SK-N-MC (cell line): ENCODE measurements around the gene INSYN1.

Source experiments
- DNase-seq: peaks from one replicate; pipeline ENCODE4 v3.0.0-alpha.2; 2011; ENCODE audit warnings: low read depth, low spot score
- H3K27ac ChIP-seq: fragments of 200-600 bp; sonication (generic); 2 replicates; pipeline ENCODE4 v1.5.1; 2016; ENCODE audit warnings: mixed run types
- H3K36me3 ChIP-seq: fragments of 200-600 bp; sonication (generic); 2 replicates; pipeline ENCODE4 v1.6.1; 2017; ENCODE audit warnings: antibody characterized with exemption, low read length, mixed read lengths; ENCODE audit not compliant: insufficient read depth
- H3K4me3 ChIP-seq: fragments of 200-600 bp; sonication (generic); 2 replicates; pipeline ENCODE4 v1.5.1; 2016
- H3K9ac ChIP-seq: fragments of 200-600 bp; sonication (generic); 2 replicates; pipeline ENCODE4 v1.8.0; 2017; ENCODE audit warnings: mixed run types, mixed read lengths; ENCODE audit not compliant: insufficient read length
- H3K9me3 ChIP-seq: fragments of 200-600 bp; sonication (generic); 2 replicates; pipeline ENCODE4 v1.6.1; 2017; ENCODE audit warnings: low read depth, mild to moderate bottlenecking, antibody characterized with exemption, low read length, moderate library complexity, mixed read lengths
- EZH2 ChIP-seq: fragments of 200-600 bp; sonication (generic); IDR thresholded peaks from one replicate; pipeline ENCODE4 v1.6.1; 2017; ENCODE audit warnings: antibody characterized with exemption
- FOXP2 ChIP-seq: optimal IDR thresholded peaks from 2 replicates; pipeline ENCODE3; 2011; ENCODE audit warnings: mild to moderate bottlenecking, moderate library complexity; ENCODE audit not compliant: insufficient read depth; ENCODE audit errors: extremely low read length, control extremely low read depth
- POLR2AphosphoS5 ChIP-seq: IDR thresholded peaks from 2 replicates; pipeline ENCODE4 v1.6.1; 2012; ENCODE audit warnings: mild to moderate bottlenecking, low read depth, low read length, borderline replicate concordance

INSYN1 gene

DNA sequence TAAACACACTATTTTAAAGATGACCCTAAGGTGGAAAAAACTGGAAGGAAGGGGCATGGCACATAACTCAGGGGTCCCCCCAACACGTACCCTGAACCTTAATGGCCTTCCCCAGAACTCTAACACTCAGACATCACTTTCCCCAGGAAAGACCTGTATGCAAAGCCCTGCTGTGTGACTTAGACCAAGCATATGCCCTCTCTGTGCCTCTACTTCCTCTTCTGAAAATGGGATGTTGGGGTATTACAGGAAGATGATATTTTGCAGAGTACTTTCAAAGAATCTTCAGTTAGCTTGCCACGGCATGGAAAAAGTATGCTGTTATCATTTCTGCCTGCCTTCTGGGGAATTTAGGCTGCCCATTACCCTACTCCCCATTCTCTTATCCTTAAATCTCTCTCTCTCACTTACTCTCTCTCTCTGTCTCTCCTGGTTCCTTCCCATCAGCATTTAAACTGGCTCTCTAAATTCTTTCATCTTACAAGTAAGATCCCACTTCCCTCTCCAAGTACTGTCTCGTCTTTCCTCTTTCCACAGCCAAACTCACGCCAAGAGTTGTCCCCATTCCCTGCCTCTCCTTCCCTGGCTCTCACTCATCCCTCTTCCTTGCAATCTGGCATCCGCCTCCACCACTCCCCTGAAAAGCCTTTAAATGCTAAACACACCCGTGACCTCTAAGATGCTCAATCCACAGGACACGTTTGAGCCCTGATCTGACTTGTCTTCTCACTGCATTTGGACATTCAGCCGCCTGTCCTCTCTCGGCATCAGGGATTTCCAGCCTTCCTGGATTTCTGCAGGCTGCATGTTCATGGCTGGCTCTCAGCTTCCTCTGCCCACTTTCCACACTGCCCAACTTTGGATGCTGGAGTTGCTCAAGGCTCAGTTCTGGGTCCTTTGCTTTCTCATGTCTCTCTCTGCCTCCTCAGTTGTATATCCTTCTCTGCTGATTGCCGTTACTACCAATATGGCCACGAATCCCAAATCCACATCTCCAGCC lies 7.5 kb upstream of the INSYN1 start:
- TF ChIP-seq FOXP2 (no peak), EZH2 (no peak), POLR2AphosphoS5 (no peak)
- Histone ChIP-seq H3K27ac (no peak overlapping the region), H3K9me3 (no peaks in the 10 kb centered on the region), H3K36me3 (no peaks in the 10 kb centered on the region), H3K4me3 (no peak overlapping the region), H3K9ac (no peak overlapping the region)
- no peak for DNase-seq

DNA sequence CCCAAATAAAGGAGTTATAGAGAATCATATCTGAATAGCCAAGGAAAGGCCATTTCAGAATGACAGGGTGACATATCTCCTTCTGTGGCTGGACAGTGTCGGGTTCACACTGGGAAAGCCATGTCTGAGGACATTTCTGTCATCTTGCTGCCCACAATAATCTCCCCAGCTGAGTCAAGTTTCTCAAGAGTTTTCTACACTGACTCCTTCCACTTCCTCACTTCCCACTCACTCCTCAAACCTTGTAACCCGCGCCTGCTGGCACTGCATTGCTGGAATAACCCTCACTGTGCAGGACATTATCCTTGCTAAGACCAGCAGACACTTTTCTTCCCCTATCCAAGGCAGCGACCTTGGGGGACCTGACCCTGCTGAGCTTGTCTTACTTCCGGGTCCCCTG lies 5.3 kb upstream of the INSYN1 start:
- no peak for TF ChIP-seq POLR2AphosphoS5
- TF ChIP-seq EZH2, result no peak
- no peak for TF ChIP-seq FOXP2
- Histone ChIP-seq H3K27ac (no peak overlapping the region), H3K9ac (no peak overlapping the region), H3K9me3 (no peaks in the 10 kb centered on the region), H3K36me3 (no peaks in the 10 kb centered on the region), H3K4me3 (no peak overlapping the region)
- DNase-seq, result no peak

DNA sequence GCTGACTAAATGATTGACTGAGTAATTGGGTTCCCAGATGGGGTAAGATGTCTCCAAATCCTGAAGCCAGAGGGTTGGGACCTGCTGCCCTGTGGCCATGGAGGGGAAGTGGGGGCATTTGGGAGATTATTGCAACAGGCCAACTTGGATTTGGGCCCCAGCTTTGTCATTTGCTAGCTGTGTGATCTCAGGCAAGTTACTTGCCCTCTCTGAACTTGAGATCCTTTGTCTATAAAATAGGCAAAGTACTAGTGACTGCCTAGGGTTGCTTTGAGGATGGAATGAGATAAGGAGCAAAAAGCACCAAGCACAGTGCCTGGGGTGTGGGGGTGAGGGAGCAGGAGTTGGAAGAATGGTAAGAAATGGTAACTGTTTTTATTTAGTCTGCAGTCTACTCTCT lies 4.4 kb upstream of the INSYN1 start:
- no peak for TF ChIP-seq EZH2
- no peak overlapping the region for H3K27ac ChIP-seq
- H3K36me3 ChIP-seq, result no peaks in the 10 kb centered on the region
- H3K4me3 ChIP-seq, result no peak overlapping the region
- DNase-seq, result no peak
- H3K9ac ChIP-seq, result no peak overlapping the region
- H3K9me3 ChIP-seq, result no peaks in the 10 kb centered on the region

DNA sequence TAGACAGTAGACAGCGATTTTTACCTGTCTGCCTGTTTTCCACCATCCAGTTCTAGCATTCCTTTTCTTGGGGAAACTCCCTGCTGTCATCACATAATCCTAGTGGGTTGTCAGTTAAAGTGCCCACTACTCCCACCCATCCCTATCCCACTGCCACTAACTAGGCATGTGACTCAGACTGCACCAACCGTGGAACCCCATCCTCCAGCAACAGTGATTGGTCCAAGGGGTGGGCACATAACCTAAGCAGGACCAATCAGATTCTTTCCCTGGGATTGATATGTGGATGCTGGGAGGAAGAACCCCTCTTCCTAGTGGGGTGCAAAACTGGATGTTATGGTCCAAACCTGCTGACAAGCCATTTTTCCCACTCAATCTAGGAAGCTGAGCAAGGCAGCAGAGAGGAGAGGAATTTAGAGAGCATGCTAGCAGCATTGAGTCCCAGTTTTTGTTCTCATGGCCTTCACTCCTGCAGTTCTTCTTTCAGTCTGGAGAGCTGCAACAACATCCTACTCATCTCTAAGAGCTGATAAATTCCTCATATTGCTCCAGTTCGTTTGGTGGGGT lies 3.9 kb upstream of the INSYN1 start:
- TF ChIP-seq EZH2, result no peak
- TF ChIP-seq FOXP2, result no peak
- TF ChIP-seq POLR2AphosphoS5, result no peak
- Histone ChIP-seq H3K36me3 (no peaks in the 10 kb centered on the region), H3K9me3 (no peaks in the 10 kb centered on the region), H3K27ac (no peak overlapping the region), H3K4me3 (no peak overlapping the region), H3K9ac (no peak overlapping the region)
- DNase-seq, result no peak

DNA sequence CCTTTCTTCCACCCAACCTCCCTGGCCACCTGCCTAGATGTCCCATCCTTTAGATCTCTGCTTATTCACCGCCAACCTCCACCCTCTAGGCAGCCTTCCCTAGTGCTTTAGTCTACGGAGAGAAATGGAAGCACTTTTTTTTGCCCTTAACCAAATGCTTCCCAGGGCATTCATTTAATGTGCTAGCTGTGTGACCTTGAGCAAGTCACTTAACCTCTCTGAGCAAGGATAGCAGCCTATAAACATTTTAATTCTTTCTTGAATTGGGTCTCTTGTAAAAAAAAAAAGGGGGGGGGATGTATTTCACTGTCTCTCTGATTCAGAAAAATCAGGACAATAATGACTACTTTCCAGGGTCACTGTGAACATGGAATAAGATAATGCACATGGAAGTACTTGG lies 3.2 kb upstream of the INSYN1 start:
- no peak for TF ChIP-seq FOXP2
- no peak for TF ChIP-seq POLR2AphosphoS5
- H3K9ac ChIP-seq, result no peak overlapping the region
- H3K9me3 ChIP-seq, result no peaks in the 10 kb centered on the region

DNA sequence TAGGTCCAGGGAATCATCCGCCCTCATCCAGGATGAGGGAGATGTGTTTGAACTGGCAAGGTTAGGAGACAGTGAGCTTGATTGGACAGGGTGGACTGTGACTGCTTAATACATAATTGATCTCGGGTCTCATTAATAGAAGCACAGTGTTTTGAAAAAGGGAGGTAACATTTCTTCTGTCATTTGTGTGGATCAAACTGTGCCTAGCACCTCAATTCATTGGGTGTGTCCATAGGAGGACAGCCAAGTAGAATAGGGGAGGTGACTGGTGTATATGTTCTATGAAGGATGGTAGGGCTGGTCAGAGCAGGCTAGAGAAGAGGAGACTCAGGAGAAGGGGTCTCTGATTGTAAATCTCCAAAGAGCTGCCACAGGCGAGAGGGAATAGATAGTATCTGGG lies 2.8 kb upstream of the INSYN1 start:
- H3K4me3 ChIP-seq, result no peak overlapping the region
- no peak overlapping the region for H3K27ac ChIP-seq
- H3K9ac ChIP-seq, result no peak overlapping the region
- H3K9me3 ChIP-seq, result no peaks in the 10 kb centered on the region
- no peaks in the 10 kb centered on the region for H3K36me3 ChIP-seq
- no peak for DNase-seq
- TF ChIP-seq POLR2AphosphoS5 (no peak), EZH2 (no peak), FOXP2 (no peak)

More for the DNA sequence above, 3.2 kb upstream of the INSYN1 start:
- DNase-seq, result no peak
- Histone ChIP-seq H3K27ac (no peak overlapping the region), H3K36me3 (no peaks in the 10 kb centered on the region), H3K4me3 (no peak overlapping the region)

DNA sequence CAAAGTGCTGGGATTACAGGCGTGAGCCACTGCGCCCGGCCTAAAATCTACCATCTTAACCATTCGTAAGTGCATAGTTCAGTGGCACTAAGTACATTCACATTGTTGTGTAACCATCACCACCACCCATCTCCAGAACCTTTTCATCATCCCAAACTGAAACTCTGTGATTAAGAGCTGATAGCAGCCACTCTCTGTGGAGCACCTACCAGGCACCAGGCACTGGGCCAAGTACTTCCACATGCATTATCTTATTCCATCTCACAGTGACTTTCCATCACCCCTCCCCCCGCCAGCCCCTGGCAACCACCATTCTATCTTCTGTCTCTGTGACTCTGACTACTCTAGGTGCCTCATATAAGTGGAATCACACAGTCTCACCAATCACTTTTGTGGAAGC lies 2.3 kb upstream of the INSYN1 start:
- no peak for DNase-seq
- TF ChIP-seq EZH2 (no peak), FOXP2 (no peak), POLR2AphosphoS5 (no peak)
- Histone ChIP-seq H3K4me3 (no peak overlapping the region), H3K9ac (no peak overlapping the region), H3K27ac (no peak overlapping the region), H3K9me3 (no peaks in the 10 kb centered on the region), H3K36me3 (no peaks in the 10 kb centered on the region)

DNA sequence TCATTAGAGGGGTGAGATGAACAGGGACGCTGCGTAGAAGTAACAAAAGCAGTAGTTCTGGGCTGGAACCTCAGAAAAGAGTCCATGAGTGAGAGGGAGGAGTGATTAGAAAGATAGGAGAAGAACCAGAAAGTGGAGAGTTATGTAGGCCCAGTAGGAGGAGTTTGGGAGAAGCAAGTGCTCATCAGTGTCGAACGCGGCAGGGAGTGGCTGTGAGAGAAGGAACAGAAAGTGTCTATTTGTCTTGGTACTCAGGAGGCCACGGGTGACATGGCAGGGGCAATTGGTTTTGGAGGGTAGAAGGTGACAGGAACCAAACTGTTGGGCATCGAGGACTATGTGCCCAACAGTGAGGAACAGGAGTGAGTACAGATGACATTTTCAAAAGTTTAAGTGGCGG lies 1.3 kb upstream of the INSYN1 start:
- DNase-seq, result no peak
- H3K4me3 ChIP-seq, result no peak overlapping the region

More for the DNA sequence above, 1.3 kb upstream of the INSYN1 start:
- Histone ChIP-seq H3K27ac (no peak overlapping the region), H3K9ac (no peak overlapping the region), H3K36me3 (no peaks in the 10 kb centered on the region), H3K9me3 (no peaks in the 10 kb centered on the region)
- TF ChIP-seq POLR2AphosphoS5, result no peak
- TF ChIP-seq EZH2, result no peak
- TF ChIP-seq FOXP2, result no peak
